IPS DF 6.9 (cell line): Measurements from ENCODE around the gene ABTB2.
"Not testable (repeated sequence)": the region's sequence is repeated elsewhere in the genome, so short reads cannot be mapped to it uniquely, and the experiment has no call there.

Experiments used
- DNase-seq: peaks from one replicate; pipeline ENCODE4 v3.0.0-alpha.2; 2013; ENCODE audit warnings: low read depth, low spot score
- H3K27ac ChIP-seq: one replicate; pipeline ENCODE4 v1.5.1; 2013; ENCODE audit warnings: low read length, control low read depth
- H3K27me3 ChIP-seq: 2 replicates; pipeline ENCODE4 v1.6.1; 2013; ENCODE audit warnings: mild to moderate bottlenecking, low read length; ENCODE audit not compliant: control insufficient read depth, insufficient read depth
- H3K36me3 ChIP-seq: 2 replicates; pipeline ENCODE4 v1.6.1; 2013; ENCODE audit warnings: low read length; ENCODE audit not compliant: control insufficient read depth, insufficient read depth
- H3K4me1 ChIP-seq: 2 replicates; pipeline ENCODE4 v1.6.1; 2013; ENCODE audit warnings: low read length; ENCODE audit not compliant: control insufficient read depth, insufficient read depth
- H3K4me3 ChIP-seq: 2 replicates; pipeline ENCODE4 v1.5.1; 2013; ENCODE audit warnings: mild to moderate bottlenecking, low read length
- H3K9me3 ChIP-seq: 2 replicates; pipeline ENCODE4 v1.6.1; 2013; ENCODE audit warnings: low read length, inconsistent platforms; ENCODE audit not compliant: control insufficient read depth, insufficient read depth
- WGBS: extraction: QIAGEN DNeasy Blood & Tissue Kit; methylation state at CpG from one replicate; pipeline ENCODE4 v1.1.7; 2013; ENCODE audit warnings: mixed read lengths, missing lambda C conversion rate; ENCODE audit not compliant: insufficient read length, insufficient coverage; 5-methylcytosine and 5-hydroxymethylcytosine counted together

ABTB2 gene

GRCh38 chr11:34182425-34182824 is 175.4 kb downstream of the ABTB2 start:
- Histone ChIP-seq H3K4me1 (peaks cover 4% of the 10 kb centered on the region; the same call in 1 of the 2 replicates), H3K27me3 (no peaks in the 10 kb centered on the region), H3K4me3 (no peak overlapping the region), H3K9me3 (no peaks in the 10 kb centered on the region), H3K27ac (no peak overlapping the region), H3K36me3 (no peaks in the 10 kb centered on the region)
- no CpG with 5 or more reads among the region's 2 CpGs for WGBS
- DNase-seq, result no peak

GRCh38 chr11:34181856-34182405 is 175.9 kb downstream of the ABTB2 start:
- Histone ChIP-seq H3K36me3 (no peaks in the 10 kb centered on the region), H3K9me3 (no peaks in the 10 kb centered on the region), H3K27me3 (no peaks in the 10 kb centered on the region), H3K4me3 (no peak overlapping the region), H3K4me1 (peaks cover 4% of the 10 kb centered on the region; the same call in 1 of the 2 replicates), H3K27ac (no peak overlapping the region)
- WGBS, result no CpG with 5 or more reads among the region's 8 CpGs
- no peak for DNase-seq

GRCh38 chr11:34181251-34181650 is 176.6 kb downstream of the ABTB2 start:
- WGBS, result no CpG with 5 or more reads among the region's 5 CpGs
- Histone ChIP-seq H3K36me3 (no peaks in the 10 kb centered on the region), H3K9me3 (no peaks in the 10 kb centered on the region), H3K27ac (no peak overlapping the region), H3K27me3 (no peaks in the 10 kb centered on the region), H3K4me1 (peaks cover 4% of the 10 kb centered on the region; the same call in 1 of the 2 replicates), H3K4me3 (no peak overlapping the region)
- no peak for DNase-seq

- H3K27ac ChIP-seq, DNase-seq: not testable (repeated sequence)
- WGBS, result no CpG with 5 or more reads among the region's 5 CpGs
Observed at GRCh38 chr11:34180814-34181165, 177.0 kb downstream of the ABTB2 start.

GRCh38 chr11:34180040-34180813 is 177.6 kb downstream of the ABTB2 start:
- Histone ChIP-seq H3K9me3 (no peaks in the 10 kb centered on the region), H3K27ac (no peak overlapping the region), H3K4me1 (no peaks in the 10 kb centered on the region)

More at GRCh38 chr11:34180814-34181165, 177.0 kb downstream of the ABTB2 start:
- H3K36me3 ChIP-seq, H3K4me3 ChIP-seq, H3K27me3 ChIP-seq, H3K4me1 ChIP-seq, H3K9me3 ChIP-seq: not testable (repeated sequence)

GRCh38 chr11:34179026-34179675 is 178.7 kb downstream of the ABTB2 start:
- Histone ChIP-seq H3K27me3 (no peaks in the 10 kb centered on the region), H3K27ac (no peak overlapping the region), H3K4me1 (no peaks in the 10 kb centered on the region), H3K4me3 (no peak overlapping the region), H3K36me3 (no peaks in the 10 kb centered on the region), H3K9me3 (no peaks in the 10 kb centered on the region)
- WGBS, result no CpG with 5 or more reads among the region's 9 CpGs
- DNase-seq, result no peak

More at GRCh38 chr11:34180040-34180813, 177.6 kb downstream of the ABTB2 start:
- Histone ChIP-seq H3K4me3 (no peak overlapping the region), H3K36me3 (no peaks in the 10 kb centered on the region), H3K27me3 (no peaks in the 10 kb centered on the region)
- DNase-seq, result no peak
- no CpG with 5 or more reads among the region's 6 CpGs for WGBS

GRCh38 chr11:34178209-34178821 is 179.5 kb downstream of the ABTB2 start:
- H3K27ac ChIP-seq, result no peak overlapping the region
- no peaks in the 10 kb centered on the region for H3K27me3 ChIP-seq
- no peak for DNase-seq
- WGBS, result no CpG with 5 or more reads among the region's 10 CpGs
- no peaks in the 10 kb centered on the region for H3K36me3 ChIP-seq
- no peaks in the 10 kb centered on the region for H3K4me1 ChIP-seq
- H3K4me3 ChIP-seq, result no peak overlapping the region
- no peaks in the 10 kb centered on the region for H3K9me3 ChIP-seq

GRCh38 chr11:34176751-34177209 is 181.0 kb downstream of the ABTB2 start:
- H3K27ac ChIP-seq, result no peak overlapping the region
- H3K4me3 ChIP-seq, result no peak overlapping the region
- H3K36me3 ChIP-seq, result no peaks in the 10 kb centered on the region
- no peaks in the 10 kb centered on the region for H3K4me1 ChIP-seq
- no peak for DNase-seq
- no CpG with 5 or more reads among the region's 2 CpGs for WGBS
- H3K9me3 ChIP-seq, result no peaks in the 10 kb centered on the region
- H3K27me3 ChIP-seq, result no peaks in the 10 kb centered on the region

GRCh38 chr11:34175284-34176019 is 182.4 kb downstream of the ABTB2 start:
- Histone ChIP-seq H3K9me3 (no peaks in the 10 kb centered on the region), H3K27ac (no peak overlapping the region), H3K4me1 (no peaks in the 10 kb centered on the region), H3K27me3 (no peaks in the 10 kb centered on the region), H3K36me3 (no peaks in the 10 kb centered on the region), H3K4me3 (no peak overlapping the region)
- WGBS, result no CpG with 5 or more reads among the region's 7 CpGs
- DNase-seq, result no peak
